Astrocyte of the cerebellum (primary cell): Measurements from ENCODE around the gene IL24.

ENCODE experiments used
- DNase-seq: peaks from one replicate; pipeline ENCODE4 v3.0.0-alpha.2; 2011; ENCODE audit warnings: low read depth
- H3K4me3 ChIP-seq: 2 replicates; pipeline ENCODE4 v1.5.1; 2011; ENCODE audit warnings: mild to moderate bottlenecking, low read depth, low read length, moderate library complexity
- CTCF ChIP-seq: IDR thresholded peaks from 2 replicates; pipeline ENCODE4 v1.5.1; 2012; ENCODE audit warnings: low read length, low read depth, moderate library complexity, mild to moderate bottlenecking; ENCODE audit errors: missing control alignments
- in situ Hi-C: cut with HindIII; loops from 2 replicates; pipeline ENCODE4 v1.10.0; 2017; ENCODE audit warnings: low sequenced_read_pairs

IL24 gene

GRCh38 chr1:206875752-206876377 is 21.4 kb upstream of the IL24 start:
- no peak for DNase-seq
- no peak overlapping the region for H3K4me3 ChIP-seq
- in situ Hi-C loops, result no loop called here
- TF ChIP-seq CTCF, result no peak

- in situ Hi-C loops, result no loop called here
- no peak for DNase-seq
- TF ChIP-seq CTCF, result no peak
- H3K4me3 ChIP-seq, result no peak overlapping the region
Measured at GRCh38 chr1:206878456-206878855, 18.8 kb upstream of the IL24 start.

- no peak for DNase-seq
Measured at GRCh38 chr1:206880314-206880713, 16.9 kb upstream of the IL24 start.

GRCh38 chr1:206882555-206882954 is 14.7 kb upstream of the IL24 start:
- in situ Hi-C loops, result no loop called here
- DNase-seq, result no peak

More at GRCh38 chr1:206880314-206880713, 16.9 kb upstream of the IL24 start:
- H3K4me3 ChIP-seq, result no peak overlapping the region
- no peak for TF ChIP-seq CTCF
- in situ Hi-C loops, result no loop called here

GRCh38 chr1:206883160-206883559 is 14.1 kb upstream of the IL24 start:
- no peak for TF ChIP-seq CTCF
- no peak for DNase-seq
- no peak overlapping the region for H3K4me3 ChIP-seq
- in situ Hi-C loops, result no loop called here

More at GRCh38 chr1:206882555-206882954, 14.7 kb upstream of the IL24 start:
- no peak overlapping the region for H3K4me3 ChIP-seq
- no peak for TF ChIP-seq CTCF

GRCh38 chr1:206883876-206884275 is 13.4 kb upstream of the IL24 start:
- in situ Hi-C loops, result no loop called here
- no peak for TF ChIP-seq CTCF
- H3K4me3 ChIP-seq, result no peak overlapping the region
- DNase-seq, result no peak
